Natural killer cell (primary cell): ENCODE measurements around the gene SAMD10. TPM values are rescaled to one million over a fixed set of nuclear protein-coding genes. Genes with fewer than 3 reads are reported as not detected.

Experiments used
- ATAC-seq, 3 donors: fragments of 150-1000 bp in 2 of 3; fragments of 200-7000 bp in 1 of 3; cut with Tn5 transposase; 1 replicate in 1 of 3; 2 replicates in 2 of 3; pipeline ENCODE4 v1.10.0; 2021; ENCODE audit warnings: mild to moderate bottlenecking in 2 of 3, moderate library complexity in 2 of 3
- DNase-seq, 2 donors: peaks; one replicate each; pipeline versions ENCODE4 v3.0.0 to v3.0.0-alpha.2; 2013 to 2021; ENCODE audit warnings: mixed read lengths in 1 of 2
- H3K27ac ChIP-seq: one replicate; pipeline ENCODE4 v1.5.1; 2013; ENCODE audit warnings: mild to moderate bottlenecking, low read length
- H3K27me3 ChIP-seq: one replicate; pipeline ENCODE4 v1.6.1; 2013; ENCODE audit warnings: low read length; ENCODE audit not compliant: control insufficient read depth, insufficient read depth
- H3K36me3 ChIP-seq: one replicate; pipeline ENCODE4 v1.6.1; 2013; ENCODE audit warnings: low read length; ENCODE audit not compliant: control insufficient read depth, insufficient read depth
- H3K4me1 ChIP-seq: one replicate; pipeline ENCODE4 v1.6.1; 2013; ENCODE audit warnings: low read length; ENCODE audit not compliant: control insufficient read depth, insufficient read depth
- H3K4me3 ChIP-seq: one replicate; pipeline ENCODE4 v1.5.1; 2013; ENCODE audit warnings: low read length
- H3K9me3 ChIP-seq: one replicate; pipeline ENCODE4 v1.6.1; 2013; ENCODE audit warnings: low read length; ENCODE audit not compliant: control insufficient read depth, insufficient read depth
- H3K27ac Mint-ChIP-seq, 2 donors: one replicate each; pipeline ENCODE4 v1.8.0; 2022; ENCODE audit warnings: mild to moderate bottlenecking in 2 of 2, mixed read lengths in 2 of 2, moderate library complexity in 1 of 2
- H3K27me3 Mint-ChIP-seq, 2 donors: one replicate each; pipeline ENCODE4 v1.8.0; 2022; ENCODE audit warnings: low read depth in 2 of 2, mixed read lengths in 2 of 2
- H3K36me3 Mint-ChIP-seq: one replicate; pipeline ENCODE4 v1.8.0; 2022; ENCODE audit warnings: mixed read lengths
- H3K4me1 Mint-ChIP-seq, 2 donors: one replicate each; pipeline ENCODE4 v1.8.0; 2022; ENCODE audit warnings: mixed read lengths in 2 of 2
- H3K4me3 Mint-ChIP-seq: one replicate; pipeline ENCODE4 v1.8.0; 2022; ENCODE audit warnings: mild to moderate bottlenecking, moderate library complexity, mixed read lengths
- H3K9me3 Mint-ChIP-seq, 2 donors: one replicate each; pipeline ENCODE4 v1.8.0; 2022; ENCODE audit warnings: mixed read lengths in 2 of 2
- WGBS: methylation state at CpG from one replicate; pipeline ENCODE4 v1.1.7; 2013; ENCODE audit warnings: missing lambda C conversion rate; ENCODE audit not compliant: insufficient coverage; 5-methylcytosine and 5-hydroxymethylcytosine counted together
- intact Hi-C: fragments of 100-400 bp; cut with micrococcal nuclease; formaldehyde crosslinking; loops from one replicate; pipeline ENCODE4 v1.14.2; 2022
- total RNA-seq, 4 donors: library from RNA; stranded (reverse); fragments of 120-200 nt in 1 of 4; gene quantifications; one replicate each; pipeline versions ENCODE4 v1.2.3 to v1.2.4, GENCODE V29; 2013 to 2022
- TF ChIP-seq, protein P1 (sequence below): fragments of 200-600 bp; IDR thresholded peaks from one replicate; pipeline ENCODE4 v1.8.0; 2022; ENCODE audit warnings: antibody characterized with exemption

Gene SAMD10
- total RNA-seq, 3 donors from 2014 or later (not counting 1 experiment from before 2014, with no cell fraction given), result 15.2 to 22.3 (median 17.6) TPM

DNA sequence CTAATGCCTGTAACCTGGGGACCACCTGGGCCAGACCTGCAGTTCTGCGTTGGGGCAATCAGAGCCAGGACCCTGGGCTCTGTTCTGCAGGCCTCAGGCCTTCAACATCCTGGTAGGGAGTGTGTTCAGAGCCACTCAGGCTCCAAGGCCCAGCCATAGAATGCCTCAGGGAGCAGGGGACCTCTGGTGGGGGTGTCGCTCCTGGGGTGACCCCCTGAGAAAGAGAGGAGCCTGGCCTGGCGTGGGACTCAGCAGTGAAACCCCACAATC, 35.7 kb downstream of the SAMD10 start:
- no peaks in the 10 kb centered on the region for H3K9me3 ChIP-seq
- no peak overlapping the region for H3K4me3 Mint-ChIP-seq
- peaks cover 43% of the 10 kb centered on the region for H3K36me3 ChIP-seq
- no peak overlapping the region for H3K27ac ChIP-seq
- no peak overlapping the region for H3K27ac Mint-ChIP-seq
- H3K36me3 Mint-ChIP-seq, result no peaks in the 10 kb centered on the region
- peaks cover 51% of the 10 kb centered on the region for H3K4me1 ChIP-seq
- peaks cover 20 to 36% of the 10 kb centered on the region in 2 donors for H3K4me1 Mint-ChIP-seq
- DNase-seq (no peak), ATAC-seq (no peak)
- TF ChIP-seq, protein P1, sequence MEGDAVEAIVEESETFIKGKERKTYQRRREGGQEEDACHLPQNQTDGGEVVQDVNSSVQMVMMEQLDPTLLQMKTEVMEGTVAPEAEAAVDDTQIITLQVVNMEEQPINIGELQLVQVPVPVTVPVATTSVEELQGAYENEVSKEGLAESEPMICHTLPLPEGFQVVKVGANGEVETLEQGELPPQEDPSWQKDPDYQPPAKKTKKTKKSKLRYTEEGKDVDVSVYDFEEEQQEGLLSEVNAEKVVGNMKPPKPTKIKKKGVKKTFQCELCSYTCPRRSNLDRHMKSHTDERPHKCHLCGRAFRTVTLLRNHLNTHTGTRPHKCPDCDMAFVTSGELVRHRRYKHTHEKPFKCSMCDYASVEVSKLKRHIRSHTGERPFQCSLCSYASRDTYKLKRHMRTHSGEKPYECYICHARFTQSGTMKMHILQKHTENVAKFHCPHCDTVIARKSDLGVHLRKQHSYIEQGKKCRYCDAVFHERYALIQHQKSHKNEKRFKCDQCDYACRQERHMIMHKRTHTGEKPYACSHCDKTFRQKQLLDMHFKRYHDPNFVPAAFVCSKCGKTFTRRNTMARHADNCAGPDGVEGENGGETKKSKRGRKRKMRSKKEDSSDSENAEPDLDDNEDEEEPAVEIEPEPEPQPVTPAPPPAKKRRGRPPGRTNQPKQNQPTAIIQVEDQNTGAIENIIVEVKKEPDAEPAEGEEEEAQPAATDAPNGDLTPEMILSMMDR, result no peak
- H3K27me3 ChIP-seq, result no peaks in the 10 kb centered on the region
- intact Hi-C loops, result no loop called here
- no peaks in the 10 kb centered on the region for H3K27me3 Mint-ChIP-seq
- 98% methylated on average over 3 of the region's 3 CpGs for WGBS
- H3K9me3 Mint-ChIP-seq, result no peaks in the 10 kb centered on the region
- H3K4me3 ChIP-seq, result no peak overlapping the region

DNA sequence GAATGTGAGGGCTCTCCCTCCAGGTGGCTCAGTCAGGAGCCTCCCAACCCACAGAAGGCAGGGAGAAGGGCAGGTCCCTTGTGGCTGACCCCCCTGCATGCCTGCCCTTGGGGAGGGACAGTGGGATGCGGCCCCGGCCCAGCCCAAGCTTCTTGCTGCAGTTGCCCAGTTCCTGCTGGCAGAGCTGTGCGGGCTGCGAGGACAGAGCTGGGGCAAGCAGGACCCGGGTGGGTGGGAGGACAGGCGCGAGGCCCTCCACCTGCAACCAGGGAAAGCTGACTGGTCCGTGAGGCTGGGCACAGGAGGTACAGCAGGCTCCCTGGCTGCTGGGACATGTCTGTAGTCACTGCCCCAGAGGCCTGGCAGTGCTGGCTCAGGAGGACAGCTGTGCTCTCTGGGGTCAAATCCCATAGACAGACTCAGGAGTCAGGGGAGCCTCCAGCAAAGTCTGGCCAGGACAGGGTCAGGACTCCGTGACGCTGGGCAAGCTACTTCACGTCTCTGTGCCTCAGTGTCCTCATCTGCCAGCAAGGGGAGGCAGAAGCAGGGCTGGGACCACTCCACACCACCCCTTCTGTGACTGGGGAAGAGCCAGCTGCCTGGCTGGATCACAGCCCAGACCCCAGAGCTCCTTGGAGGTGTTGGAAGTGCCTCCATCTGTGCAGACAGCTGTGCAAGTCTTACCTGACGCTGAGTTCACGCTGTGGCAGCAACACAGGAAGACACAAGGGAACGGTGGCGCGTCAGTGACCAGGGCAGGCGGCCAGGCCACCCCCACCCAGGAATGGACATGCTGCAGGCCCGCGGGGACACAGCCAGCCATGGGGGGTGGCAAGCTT, 36.3 kb downstream of the SAMD10 start:
- Mint-ChIP-seq H3K27me3 (no peaks in the 10 kb centered on the region), H3K4me3 (no peak overlapping the region), H3K27ac (no peak overlapping the region), H3K36me3 (no peaks in the 10 kb centered on the region), H3K4me1 (peaks cover 15 to 31% of the 10 kb centered on the region in 2 donors), H3K9me3 (no peaks in the 10 kb centered on the region)
- Histone ChIP-seq H3K27ac (no peak overlapping the region), H3K27me3 (no peaks in the 10 kb centered on the region), H3K4me1 (peaks cover 45% of the 10 kb centered on the region), H3K9me3 (no peaks in the 10 kb centered on the region), H3K4me3 (no peak overlapping the region), H3K36me3 (peaks cover 43% of the 10 kb centered on the region)
- TF ChIP-seq, protein P1, result no peak
- 90% methylated on average over 19 of the region's 19 CpGs for WGBS
- ATAC-seq (no peak), DNase-seq (no peak)
- intact Hi-C loops, result no loop called here

DNA sequence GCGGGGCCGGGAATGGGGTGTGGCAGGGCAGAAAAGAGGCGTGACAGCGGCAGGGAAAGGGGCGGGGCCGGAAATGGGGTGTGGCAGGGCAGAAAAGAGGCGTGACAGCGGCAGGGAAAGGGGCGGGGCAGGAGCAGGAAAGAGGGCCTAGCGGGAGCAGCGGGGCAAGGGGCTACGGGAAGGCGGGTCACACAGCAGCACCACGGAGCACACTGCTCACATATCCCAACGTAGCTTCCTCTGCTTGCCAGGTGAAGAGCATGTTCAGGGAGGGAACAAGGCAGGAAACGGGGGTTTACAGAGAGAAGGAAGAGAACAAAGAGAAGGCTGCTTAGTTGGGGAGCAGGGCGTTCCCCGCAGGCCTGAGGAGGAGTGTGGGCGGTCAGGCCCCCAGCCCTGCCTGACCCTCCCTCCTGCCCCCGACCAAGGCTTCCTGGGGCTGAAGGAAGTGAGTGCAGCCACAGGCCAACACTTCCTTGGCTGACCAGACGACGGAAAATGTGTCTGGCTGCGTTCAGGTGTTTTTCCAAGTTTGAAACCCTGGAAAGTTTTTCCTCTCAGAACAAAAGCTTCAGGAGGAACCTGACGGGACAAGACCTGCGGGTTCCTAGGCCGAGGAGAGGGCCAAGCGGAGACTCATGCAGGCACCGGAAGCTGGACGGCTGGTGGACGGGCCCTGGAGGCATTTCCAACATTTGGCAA, 37.0 kb downstream of the SAMD10 start:
- Histone ChIP-seq H3K4me1 (peaks cover 38% of the 10 kb centered on the region), H3K9me3 (no peaks in the 10 kb centered on the region), H3K27ac (no peak overlapping the region), H3K27me3 (no peaks in the 10 kb centered on the region), H3K36me3 (peaks cover 43% of the 10 kb centered on the region), H3K4me3 (no peak overlapping the region)
- Mint-ChIP-seq H3K4me1 (peaks cover 7 to 23% of the 10 kb centered on the region in 2 donors), H3K9me3 (no peaks in the 10 kb centered on the region), H3K36me3 (no peaks in the 10 kb centered on the region), H3K27me3 (no peaks in the 10 kb centered on the region), H3K4me3 (peak overlapping the region; percentile 78), H3K27ac (peak overlapping the region; percentile 74 to 78)
- peak in 1 of 2 donors; percentile 50 for DNase-seq
- TF ChIP-seq, protein P1, result no peak
- intact Hi-C loops, result no loop called here
- no peak for ATAC-seq
- 71% methylated on average over 30 of the region's 30 CpGs for WGBS
